Measurements from ENCODE around the gene DKK3. TPM values are rescaled to one million over a fixed set of nuclear protein-coding genes. Genes with fewer than 3 reads are reported as not detected.

Gene DKK3
- polyA plus RNA-seq, 3 donors: not detected

GRCh38 chr11:12044799-12045198 is 36.4 kb upstream of the DKK3 start:
- Histone ChIP-seq H3K27ac (ENCODE audit: low read depth in 1 of 2, low read length in 2 of 2) (peak overlapping the region in 1 of 2 donors; percentile 16), H3K4me1 (ENCODE audit: control insufficient read depth in 1 of 2, insufficient read depth in 2 of 2, low read length in 2 of 2) (peaks cover 36 to 44% of the 10 kb centered on the region in 2 donors), H3K79me2 (ENCODE audit: insufficient read depth, low read length) (no peaks in the 10 kb centered on the region), H3K9me3 (replicated peaks in 1 of 2; ENCODE audit: control insufficient read depth in 1 of 2, insufficient read depth in 1 of 2, low read length in 2 of 2) (peaks cover 0 to 6% of the 10 kb centered on the region in 2 donors), H2AFZ (ENCODE audit: insufficient read depth, low read depth, low read length, poor library complexity, severe bottlenecking) (peak overlapping the region; percentile 68), H4K20me1 (ENCODE audit: insufficient read depth, low read length) (no peaks in the 10 kb centered on the region), H3K9ac (ENCODE audit: insufficient read depth, low read length, poor library complexity, severe bottlenecking) (no peak overlapping the region), H3K27me3 (ENCODE audit: control insufficient read depth in 2 of 2, insufficient read depth in 2 of 2, low read length in 2 of 2) (no peaks in the 10 kb centered on the region), H3K4me3 (replicated peaks in 1 of 3; ENCODE audit: low read depth in 2 of 3, low read length in 3 of 3) (no peak overlapping the region), H3K4me2 (replicated peaks; ENCODE audit: extremely low read depth, low read length, poor library complexity, severe bottlenecking) (no peak overlapping the region), H3K36me3 (replicated peaks in 1 of 2; ENCODE audit: control insufficient read depth in 1 of 2, insufficient read depth in 2 of 2, low read length in 2 of 2) (no peaks in the 10 kb centered on the region)
- WGBS (ENCODE audit: insufficient coverage): 93% methylated on average over 8 of the region's 8 CpGs
- intact Hi-C loops (cut with micrococcal nuclease): loop anchor here in 1 of 2 donors (5.0 to 10.0 kb wide), 3 partner anchors 80 to 238 kb away; no protein-coding TSS in a partner anchor
- Mint-ChIP-seq H3K9me3 (peaks cover 0 to 20% (median 4%) of the 10 kb centered on the region in 7 donors), H3K27me3 (ENCODE audit: low read depth in 3 of 3) (peaks cover 2 to 7% (median 2%) of the 10 kb centered on the region in 3 donors), H3K4me3 (no peak overlapping the region), H3K36me3 (peaks cover 0 to 2% of the 10 kb centered on the region in 2 donors), H3K4me1 (peaks cover 43% of the 10 kb centered on the region), H3K27ac (peak overlapping the region in 4 of 7 donors; percentile 62 to 90 (median 72))
- no peak for DNase-seq
- no peak for TF ChIP-seq CTCF (IDR thresholded peaks at IDR 0.05)

- H3K4me3 Mint-ChIP-seq: peak overlapping the region in 1 of 2 donors; percentile 4
- no peaks in the 10 kb centered on the region for H3K79me2 ChIP-seq (ENCODE audit: insufficient read depth, low read length)
- H3K9ac ChIP-seq (ENCODE audit: insufficient read depth, low read length, poor library complexity, severe bottlenecking): no peak overlapping the region
- peak overlapping the region; percentile 68 for H2AFZ ChIP-seq (ENCODE audit: insufficient read depth, low read depth, low read length, poor library complexity, severe bottlenecking)
- H3K9me3 ChIP-seq (replicated peaks in 1 of 2; ENCODE audit: control insufficient read depth in 1 of 2, insufficient read depth in 1 of 2, low read length in 2 of 2): peaks cover 0 to 6% of the 10 kb centered on the region in 2 donors
- no peak overlapping the region for H3K4me3 ChIP-seq (replicated peaks in 1 of 3; ENCODE audit: low read depth in 2 of 3, low read length in 3 of 3)
- H3K4me2 ChIP-seq (replicated peaks; ENCODE audit: extremely low read depth, low read length, poor library complexity, severe bottlenecking): no peak overlapping the region
- TF ChIP-seq CTCF (IDR thresholded peaks at IDR 0.05): peak; percentile 90
- intact Hi-C loops (cut with micrococcal nuclease): loop anchor here in 1 of 2 donors (10.0 kb wide), 2 partner anchors 81 to 109 kb away; no protein-coding TSS in a partner anchor
- peaks cover 2 to 7% (median 2%) of the 10 kb centered on the region in 3 donors for H3K27me3 Mint-ChIP-seq (ENCODE audit: low read depth in 3 of 3)
- H3K27ac Mint-ChIP-seq: peak overlapping the region in 5 of 7 donors; percentile 11 to 90 (median 72)
- no peaks in the 10 kb centered on the region for H4K20me1 ChIP-seq (ENCODE audit: insufficient read depth, low read length)
- WGBS (ENCODE audit: insufficient coverage): 15% methylated on average over 8 of the region's 14 CpGs
- no peaks in the 10 kb centered on the region for H3K27me3 ChIP-seq (ENCODE audit: control insufficient read depth in 2 of 2, insufficient read depth in 2 of 2, low read length in 2 of 2)
- H3K36me3 Mint-ChIP-seq: peaks cover 0 to 2% of the 10 kb centered on the region in 2 donors
- peaks cover 2 to 23% (median 5%) of the 10 kb centered on the region in 7 donors for H3K9me3 Mint-ChIP-seq
- H3K4me1 ChIP-seq (ENCODE audit: control insufficient read depth in 1 of 2, insufficient read depth in 2 of 2, low read length in 2 of 2): peaks cover 36 to 44% of the 10 kb centered on the region in 2 donors
- peak; percentile 33 to 65 (median 53) for DNase-seq
- H3K27ac ChIP-seq (ENCODE audit: low read depth in 1 of 2, low read length in 2 of 2): peak overlapping the region in 1 of 2 donors; percentile 16
- H3K36me3 ChIP-seq (replicated peaks in 1 of 2; ENCODE audit: control insufficient read depth in 1 of 2, insufficient read depth in 2 of 2, low read length in 2 of 2): no peaks in the 10 kb centered on the region
- peaks cover 41% of the 10 kb centered on the region for H3K4me1 Mint-ChIP-seq
These were observed 35.7 kb upstream of the DKK3 start for GRCh38 chr11:12043959-12044791.
